Activated T-helper 1 cell treated with anti-CD3 and anti-CD28 coated beads, Interleukin-2, amount 50 U/mL, for 16 hours (primary cell): ENCODE measurements around the gene TBATA.

Experiments
- DNase-seq, 2 donors: peaks; one replicate each; pipeline ENCODE4 v3.0.0-alpha.2; 2020; ENCODE audit warnings: low read depth in 1 of 2, low spot score in 1 of 2

TBATA gene

GRCh38 chr10:70745555-70745954 is 39.6 kb downstream of the TBATA start:
- no peak for DNase-seq

GRCh38 chr10:70744617-70745143 is 40.5 kb downstream of the TBATA start:
- no peak for DNase-seq

GRCh38 chr10:70743879-70744278 is 41.3 kb downstream of the TBATA start:
- no peak for DNase-seq

GRCh38 chr10:70743430-70743788 is 41.8 kb downstream of the TBATA start:
- DNase-seq: no peak

GRCh38 chr10:70742537-70743429 is 42.4 kb downstream of the TBATA start:
- no peak for DNase-seq

GRCh38 chr10:70740406-70741288 is 44.5 kb downstream of the TBATA start:
- no peak for DNase-seq

GRCh38 chr10:70738761-70739121 is 46.4 kb downstream of the TBATA start:
- DNase-seq: no peak

GRCh38 chr10:70738006-70738760 is 47.0 kb downstream of the TBATA start:
- no peak for DNase-seq

GRCh38 chr10:70737250-70737649 is 47.9 kb downstream of the TBATA start:
- no peak for DNase-seq

GRCh38 chr10:70736525-70736924 is 48.7 kb downstream of the TBATA start:
- DNase-seq: no peak

- DNase-seq: no peak
Observed at GRCh38 chr10:70735161-70735560, 50.0 kb downstream of the TBATA start.

- no peak for DNase-seq
Observed at GRCh38 chr10:70733051-70733450, 52.1 kb downstream of the TBATA start.

GRCh38 chr10:70732569-70732968 is 52.6 kb downstream of the TBATA start:
- DNase-seq: no peak

- no peak for DNase-seq
Observed at GRCh38 chr10:70730955-70731354, 54.2 kb downstream of the TBATA start.

- DNase-seq: no peak
Observed at GRCh38 chr10:70729763-70730357, 55.3 kb downstream of the TBATA start.

GRCh38 chr10:70728328-70728727 is 56.8 kb downstream of the TBATA start:
- DNase-seq: no peak

GRCh38 chr10:70726909-70727495 is 58.2 kb downstream of the TBATA start:
- no peak for DNase-seq

- DNase-seq: no peak
Observed at GRCh38 chr10:70723771-70724170, 61.4 kb downstream of the TBATA start.

GRCh38 chr10:70722820-70723424 is 62.3 kb downstream of the TBATA start:
- no peak for DNase-seq
